Measurements from ENCODE around the gene EPB41L4A.

EPB41L4A gene

GRCh38 chr5:112270299-112271293, 148.5 kb downstream of the EPB41L4A start:
- H3K27ac ChIP-seq (replicated peaks), result no peak overlapping the region
- H3K4me3 ChIP-seq (replicated peaks; ENCODE audit: insufficient read depth, low read length), result no peak overlapping the region
- H3K27me3 ChIP-seq (ENCODE audit: insufficient read depth, poor library complexity, severe bottlenecking), result no peaks in the 10 kb centered on the region
- no peak for TF ChIP-seq REST (IDR thresholded peaks at IDR 0.05; ENCODE audit: insufficient replicate concordance, low read depth)
- no peak for TF ChIP-seq POLR2AphosphoS5 (IDR thresholded peaks at IDR 0.05; ENCODE audit: low read depth)
- TF ChIP-seq GABPA (IDR thresholded peaks at IDR 0.05; ENCODE audit: low read depth), result no peak
- no peak for TF ChIP-seq SPI1 (IDR thresholded peaks at IDR 0.05; ENCODE audit: borderline replicate concordance, low read depth)
- TF ChIP-seq CTCF (IDR thresholded peaks at IDR 0.05; ENCODE audit: insufficient read depth, low read length), result no peak
- no peak for DNase-seq (ENCODE audit: low read depth in 1 of 2, low spot score in 1 of 2)

GRCh38 chr5:112267231-112267630, 151.8 kb downstream of the EPB41L4A start:
- Histone ChIP-seq H3K27ac (replicated peaks) (no peak overlapping the region), H3K27me3 (ENCODE audit: insufficient read depth, poor library complexity, severe bottlenecking) (no peaks in the 10 kb centered on the region), H3K4me3 (replicated peaks; ENCODE audit: insufficient read depth, low read length) (no peak overlapping the region)
- TF ChIP-seq CTCF (IDR thresholded peaks at IDR 0.05; ENCODE audit: insufficient read depth, low read length) (no peak), POLR2AphosphoS5 (IDR thresholded peaks at IDR 0.05; ENCODE audit: low read depth) (no peak), GABPA (IDR thresholded peaks at IDR 0.05; ENCODE audit: low read depth) (no peak), SPI1 (IDR thresholded peaks at IDR 0.05; ENCODE audit: borderline replicate concordance, low read depth) (no peak), REST (IDR thresholded peaks at IDR 0.05; ENCODE audit: insufficient replicate concordance, low read depth) (no peak)
- DNase-seq (ENCODE audit: low read depth in 1 of 2, low spot score in 1 of 2), result no peak

GRCh38 chr5:112264666-112265065, 154.4 kb downstream of the EPB41L4A start:
- H3K27ac ChIP-seq (replicated peaks), result no peak overlapping the region
- no peak overlapping the region for H3K4me3 ChIP-seq (replicated peaks; ENCODE audit: insufficient read depth, low read length)
- TF ChIP-seq POLR2AphosphoS5 (IDR thresholded peaks at IDR 0.05; ENCODE audit: low read depth) (no peak), SPI1 (IDR thresholded peaks at IDR 0.05; ENCODE audit: borderline replicate concordance, low read depth) (no peak), GABPA (IDR thresholded peaks at IDR 0.05; ENCODE audit: low read depth) (no peak), REST (IDR thresholded peaks at IDR 0.05; ENCODE audit: insufficient replicate concordance, low read depth) (no peak), CTCF (IDR thresholded peaks at IDR 0.05; ENCODE audit: insufficient read depth, low read length) (no peak)
- no peak for DNase-seq (ENCODE audit: low read depth in 1 of 2, low spot score in 1 of 2)
- H3K27me3 ChIP-seq (ENCODE audit: insufficient read depth, poor library complexity, severe bottlenecking), result no peaks in the 10 kb centered on the region

All from HL-60 (cell line).